Parathyroid adenoma (tissue), 2 donors: Measurements from ENCODE around the gene ARMS2.

ENCODE experiments used
- H2AFZ ChIP-seq: fragments of 300-600 bp; sonication (generic); one replicate; pipeline ENCODE4 v1.7.0; 2017; ENCODE audit warnings: antibody characterized with exemption, mild to moderate bottlenecking
- H3K27ac ChIP-seq: fragments of 300-600 bp; sonication (generic); one replicate; pipeline ENCODE4 v1.7.0; 2017
- H3K27me3 ChIP-seq: fragments of 300-600 bp; sonication (generic); one replicate; pipeline ENCODE4 v1.7.0; 2017; ENCODE audit warnings: low read length; ENCODE audit not compliant: control insufficient read depth, insufficient read depth
- H3K36me3 ChIP-seq: fragments of 300-600 bp; sonication (generic); one replicate; pipeline ENCODE4 v1.7.0; 2017; ENCODE audit warnings: low read length; ENCODE audit not compliant: control insufficient read depth, insufficient read depth
- H3K4me1 ChIP-seq: fragments of 300-600 bp; sonication (generic); one replicate; pipeline ENCODE4 v1.7.0; 2017; ENCODE audit warnings: control low read depth
- H3K4me2 ChIP-seq: fragments of 300-600 bp; sonication (generic); one replicate; pipeline ENCODE4 v1.7.0; 2017; ENCODE audit warnings: low read length
- H3K4me3 ChIP-seq: fragments of 300-600 bp; sonication (generic); one replicate; pipeline ENCODE4 v1.7.0; 2017; ENCODE audit warnings: low read depth, low read length
- H3K79me2 ChIP-seq: fragments of 300-600 bp; sonication (generic); one replicate; pipeline ENCODE4 v1.7.0; 2017; ENCODE audit warnings: control low read depth
- H3K9ac ChIP-seq: fragments of 300-600 bp; sonication (generic); one replicate; pipeline ENCODE4 v1.7.0; 2017; ENCODE audit warnings: mild to moderate bottlenecking
- H3K9me3 ChIP-seq: fragments of 300-600 bp; sonication (generic); one replicate; pipeline ENCODE4 v1.7.0; 2017; ENCODE audit warnings: low read length; ENCODE audit not compliant: control insufficient read depth
- TF ChIP-seq, protein P1 (sequence below): fragments of 300-600 bp; sonication (generic); IDR thresholded peaks from one replicate; pipeline ENCODE4 v1.7.0; 2017; ENCODE audit warnings: antibody characterized with exemption, mild to moderate bottlenecking
- donor health status: primary hyperparathyroidism.

The ARMS2 gene

DNA sequence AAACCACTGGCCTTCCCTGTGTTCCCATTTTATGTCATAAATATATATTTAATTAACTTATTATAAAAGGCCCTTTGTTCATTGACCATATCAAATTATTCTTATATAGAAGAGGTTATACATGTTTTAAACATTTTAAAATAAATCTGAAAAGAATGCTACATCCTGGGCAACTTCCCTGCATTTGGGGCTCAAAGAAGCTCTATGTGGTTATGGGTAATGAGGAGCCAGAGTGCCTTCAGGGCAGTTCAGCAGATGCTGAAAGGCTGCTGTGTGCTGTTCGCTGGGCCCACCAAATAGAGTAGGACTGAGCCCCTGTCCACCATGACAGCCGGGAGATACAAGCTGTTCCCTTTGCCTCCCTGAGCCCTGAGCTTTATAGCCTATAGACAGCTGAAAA lies 42.8 kb downstream of the ARMS2 start:
- H3K9ac ChIP-seq: no peak overlapping the region
- H3K4me1 ChIP-seq: no peaks in the 10 kb centered on the region
- TF ChIP-seq, protein P1, sequence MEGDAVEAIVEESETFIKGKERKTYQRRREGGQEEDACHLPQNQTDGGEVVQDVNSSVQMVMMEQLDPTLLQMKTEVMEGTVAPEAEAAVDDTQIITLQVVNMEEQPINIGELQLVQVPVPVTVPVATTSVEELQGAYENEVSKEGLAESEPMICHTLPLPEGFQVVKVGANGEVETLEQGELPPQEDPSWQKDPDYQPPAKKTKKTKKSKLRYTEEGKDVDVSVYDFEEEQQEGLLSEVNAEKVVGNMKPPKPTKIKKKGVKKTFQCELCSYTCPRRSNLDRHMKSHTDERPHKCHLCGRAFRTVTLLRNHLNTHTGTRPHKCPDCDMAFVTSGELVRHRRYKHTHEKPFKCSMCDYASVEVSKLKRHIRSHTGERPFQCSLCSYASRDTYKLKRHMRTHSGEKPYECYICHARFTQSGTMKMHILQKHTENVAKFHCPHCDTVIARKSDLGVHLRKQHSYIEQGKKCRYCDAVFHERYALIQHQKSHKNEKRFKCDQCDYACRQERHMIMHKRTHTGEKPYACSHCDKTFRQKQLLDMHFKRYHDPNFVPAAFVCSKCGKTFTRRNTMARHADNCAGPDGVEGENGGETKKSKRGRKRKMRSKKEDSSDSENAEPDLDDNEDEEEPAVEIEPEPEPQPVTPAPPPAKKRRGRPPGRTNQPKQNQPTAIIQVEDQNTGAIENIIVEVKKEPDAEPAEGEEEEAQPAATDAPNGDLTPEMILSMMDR: no peak
- H3K27ac ChIP-seq: no peak overlapping the region
- H3K36me3 ChIP-seq: no peaks in the 10 kb centered on the region
- H3K4me2 ChIP-seq: no peak overlapping the region
- no peak overlapping the region for H3K4me3 ChIP-seq
- H3K9me3 ChIP-seq: no peaks in the 10 kb centered on the region
- H3K79me2 ChIP-seq: no peaks in the 10 kb centered on the region
- H3K27me3 ChIP-seq: no peaks in the 10 kb centered on the region
- no peak overlapping the region for H2AFZ ChIP-seq

DNA sequence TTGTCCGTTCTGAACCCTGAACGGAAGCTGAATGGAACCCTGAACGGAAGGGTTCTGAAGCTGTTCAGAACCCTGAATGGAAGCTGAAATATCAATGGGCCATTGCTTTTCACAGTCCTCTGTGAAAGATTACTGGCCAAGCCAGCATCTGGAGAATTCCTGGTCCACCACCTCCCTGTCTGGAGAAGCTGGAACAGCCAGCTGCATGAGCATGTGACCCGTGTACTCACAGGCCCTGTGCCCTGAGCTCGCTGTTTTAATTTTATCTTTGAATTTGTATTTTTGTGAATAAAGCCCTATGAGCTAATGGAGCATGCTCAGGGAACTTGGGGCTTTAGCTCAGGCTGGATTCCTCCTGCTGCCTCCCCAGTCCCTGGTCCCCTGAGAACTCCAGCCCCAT lies 44.1 kb downstream of the ARMS2 start:
- no peak overlapping the region for H3K4me3 ChIP-seq
- H3K9me3 ChIP-seq: no peaks in the 10 kb centered on the region
- TF ChIP-seq, protein P1: no peak
- H3K36me3 ChIP-seq: no peaks in the 10 kb centered on the region
- no peak overlapping the region for H2AFZ ChIP-seq
- H3K79me2 ChIP-seq: no peaks in the 10 kb centered on the region
- H3K9ac ChIP-seq: no peak overlapping the region
- H3K4me2 ChIP-seq: no peak overlapping the region
- H3K4me1 ChIP-seq: no peaks in the 10 kb centered on the region
- H3K27me3 ChIP-seq: no peaks in the 10 kb centered on the region
- no peak overlapping the region for H3K27ac ChIP-seq

DNA sequence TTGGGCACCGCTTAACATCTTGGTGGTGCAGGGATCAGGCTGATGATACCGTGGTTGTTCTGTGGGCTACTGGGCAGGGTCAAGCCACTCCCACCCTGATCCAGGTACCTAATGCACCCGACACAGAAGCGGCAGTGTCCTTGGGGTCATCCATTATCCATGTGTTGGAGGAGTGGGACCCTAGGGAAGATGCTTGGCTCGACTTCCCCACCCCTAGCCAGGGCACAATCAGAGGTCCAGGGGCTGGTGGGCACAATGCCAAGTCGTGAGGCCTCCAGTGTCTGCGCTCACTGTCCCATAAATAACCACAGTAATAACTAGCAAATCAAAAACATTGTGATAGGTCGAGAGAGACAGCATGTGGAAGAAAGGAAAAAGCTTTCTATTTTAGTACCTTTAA lies 44.6 kb downstream of the ARMS2 start:
- H3K36me3 ChIP-seq: no peaks in the 10 kb centered on the region
- no peak overlapping the region for H3K9ac ChIP-seq
- no peak overlapping the region for H2AFZ ChIP-seq
- no peaks in the 10 kb centered on the region for H3K27me3 ChIP-seq
- H3K4me2 ChIP-seq: no peak overlapping the region
- H3K4me1 ChIP-seq: no peaks in the 10 kb centered on the region
- TF ChIP-seq, protein P1: no peak
- no peak overlapping the region for H3K27ac ChIP-seq
- H3K4me3 ChIP-seq: no peak overlapping the region
- no peaks in the 10 kb centered on the region for H3K9me3 ChIP-seq
- no peaks in the 10 kb centered on the region for H3K79me2 ChIP-seq

DNA sequence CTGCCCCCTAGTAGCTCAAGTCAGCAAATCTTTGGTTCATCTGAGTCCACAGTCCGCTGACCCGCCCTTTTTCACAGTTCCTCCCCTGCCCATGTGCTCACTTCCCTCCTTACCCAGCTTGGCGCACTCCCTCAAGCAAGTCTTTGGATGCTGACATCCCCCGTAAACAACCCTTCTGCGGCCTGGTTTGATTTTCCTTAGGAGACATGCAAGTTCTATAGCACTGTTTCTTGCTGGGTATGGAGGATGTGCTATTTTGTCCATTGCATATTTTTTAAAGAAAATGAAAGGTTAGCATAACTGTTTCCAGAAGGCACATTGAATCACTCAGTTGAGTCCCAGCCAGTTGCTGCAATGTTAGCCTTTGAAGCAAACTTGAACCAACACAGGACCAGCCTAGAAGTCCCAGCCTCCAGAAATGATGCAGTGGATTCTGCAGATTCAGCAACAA lies 45.1 kb downstream of the ARMS2 start:
- Histone ChIP-seq H3K27ac (no peak overlapping the region), H3K27me3 (no peaks in the 10 kb centered on the region), H3K36me3 (no peaks in the 10 kb centered on the region), H3K9ac (no peak overlapping the region), H3K4me3 (no peak overlapping the region), H3K79me2 (no peaks in the 10 kb centered on the region), H3K4me1 (no peaks in the 10 kb centered on the region), H3K9me3 (no peaks in the 10 kb centered on the region), H2AFZ (no peak overlapping the region), H3K4me2 (no peak overlapping the region)
- TF ChIP-seq, protein P1: no peak

- Histone ChIP-seq H3K36me3 (no peaks in the 10 kb centered on the region), H2AFZ (no peak overlapping the region), H3K27ac (no peak overlapping the region), H3K27me3 (no peaks in the 10 kb centered on the region), H3K9ac (no peak overlapping the region), H3K9me3 (no peaks in the 10 kb centered on the region), H3K4me1 (no peaks in the 10 kb centered on the region), H3K4me3 (no peak overlapping the region), H3K79me2 (no peaks in the 10 kb centered on the region), H3K4me2 (no peak overlapping the region)
- TF ChIP-seq, protein P1: no peak
Measured at GRCh38 chr10:122500194-122500593, 45.7 kb downstream of the ARMS2 start.
